AG09309 (cell line): Measurements from ENCODE around the gene PTPRN2.

ENCODE experiments used
- DNase-seq: peaks from one replicate; pipeline ENCODE4 v3.0.0-alpha.2; 2010; ENCODE audit warnings: low read depth
- H3K4me3 ChIP-seq: 2 replicates; pipeline ENCODE4 v1.5.1; 2011; ENCODE audit warnings: mild to moderate bottlenecking, low read depth, low read length, moderate library complexity; ENCODE audit not compliant: control insufficient read depth
- CTCF ChIP-seq: IDR thresholded peaks from 2 replicates; pipeline ENCODE4 v1.5.1; 2011; ENCODE audit warnings: mild to moderate bottlenecking, low read depth, low read length, inconsistent platforms; ENCODE audit not compliant: insufficient read depth, control insufficient read depth; ENCODE audit errors: missing control alignments

The PTPRN2 gene

GRCh38 chr7:157553256-157553655 is 1034.4 kb downstream of the PTPRN2 start:
- no peak for TF ChIP-seq CTCF
- no peak for DNase-seq
- H3K4me3 ChIP-seq, result no peak overlapping the region

GRCh38 chr7:157552295-157552993 is 1035.2 kb downstream of the PTPRN2 start:
- DNase-seq, result no peak
- TF ChIP-seq CTCF, result no peak
- no peak overlapping the region for H3K4me3 ChIP-seq

- no peak for DNase-seq
- no peak for TF ChIP-seq CTCF
- no peak overlapping the region for H3K4me3 ChIP-seq
Observed at GRCh38 chr7:157551325-157552070, 1036.1 kb downstream of the PTPRN2 start.

GRCh38 chr7:157550300-157551275 is 1037.0 kb downstream of the PTPRN2 start:
- no peak for DNase-seq
- no peak overlapping the region for H3K4me3 ChIP-seq
- TF ChIP-seq CTCF, result no peak

GRCh38 chr7:157549612-157550299 is 1037.9 kb downstream of the PTPRN2 start:
- no peak overlapping the region for H3K4me3 ChIP-seq
- no peak for TF ChIP-seq CTCF

More at GRCh38 chr7:157549612-157550299, 1037.9 kb downstream of the PTPRN2 start:
- DNase-seq, result no peak
